Bronchial epithelial cell (primary cell): Measurements from ENCODE around the gene PRXL2A. TPM values are rescaled to one million over a fixed set of nuclear protein-coding genes. Genes with fewer than 3 reads are reported as not detected.
A peak's percentile ranks its signal among the peaks of the same experiment; 100 is the strongest.

Experiments used
- DNase-seq: peaks from one replicate; pipeline ENCODE4 v3.0.0-alpha.2; 2010; ENCODE audit warnings: low read depth
- FAIRE-seq: peaks from 2 replicates; lab custom pipeline; 2011; peaks lifted over from hg19 to GRCh38; lab: Jason Lieb, UNC
- H3K27me3 ChIP-seq: 2 replicates; pipeline ENCODE4 v1.5.1; 2011; ENCODE audit warnings: low read length; ENCODE audit not compliant: control insufficient read depth, insufficient read depth
- H3K36me3 ChIP-seq: 2 replicates; pipeline ENCODE4 v1.5.1; 2011; ENCODE audit warnings: low read length; ENCODE audit not compliant: control insufficient read depth, insufficient read depth
- H3K4me3 ChIP-seq: 2 replicates; pipeline ENCODE4 v1.5.1; 2011; ENCODE audit warnings: mild to moderate bottlenecking, low read depth, low read length, control low read depth
- total RNA-seq: library from RNA; depleted of rRNA; stranded (reverse); fragments of >200 nt; gene quantifications from 2 replicates; pipeline ENCODE4 v1.2.1, GENCODE V29; 2014
- TF ChIP-seq, protein P1 (sequence below): IDR thresholded peaks from 2 replicates; pipeline ENCODE4 v1.5.1; 2011; ENCODE audit warnings: mild to moderate bottlenecking, moderate library complexity, low read length, control low read depth, inconsistent platforms; ENCODE audit not compliant: insufficient read depth, severe bottlenecking

The PRXL2A gene
- total RNA-seq, 1 donor from 2014 or later, result 50.3 TPM

DNA sequence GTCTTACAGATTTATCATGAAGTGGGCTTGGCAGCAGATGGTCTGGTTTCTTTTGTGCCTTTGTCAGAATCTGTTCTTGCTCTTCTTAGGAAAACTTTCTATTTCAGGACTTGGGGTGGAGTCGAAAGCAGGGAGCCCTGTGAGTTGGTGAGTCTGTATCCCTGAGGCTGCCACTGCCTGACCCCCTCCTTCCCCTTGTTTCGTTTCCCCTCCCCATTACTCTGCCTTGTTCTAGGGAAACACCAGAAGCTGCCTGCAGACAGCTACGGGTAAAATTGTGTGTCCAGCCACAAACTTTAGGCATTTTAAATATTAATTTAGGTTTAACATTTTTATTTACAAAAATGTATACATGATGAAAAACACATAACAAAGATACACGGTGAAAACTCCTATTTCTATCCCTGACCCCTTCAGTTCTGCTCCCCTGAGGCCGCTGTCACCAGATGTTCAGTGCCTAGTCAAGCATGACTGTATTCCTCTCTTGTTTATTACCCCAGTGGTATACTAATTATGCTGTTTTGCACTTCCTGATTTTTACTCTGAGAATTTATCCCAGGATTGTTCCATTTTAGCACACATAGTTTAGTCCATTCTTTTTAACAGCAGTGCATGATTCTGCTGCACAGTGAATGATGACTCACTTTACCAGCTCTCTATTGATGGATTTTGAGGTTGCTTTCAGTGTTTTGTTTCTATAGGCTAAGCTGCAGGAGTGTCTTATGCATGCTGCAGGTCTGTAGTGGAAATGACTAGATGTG is 54.8 kb downstream of the PRXL2A start:
- DNase-seq (peak; percentile 39), FAIRE-seq (no peak)
- no peaks in the 10 kb centered on the region for H3K27me3 ChIP-seq
- H3K36me3 ChIP-seq, result peaks cover 1% of the 10 kb centered on the region
- TF ChIP-seq, protein P1, sequence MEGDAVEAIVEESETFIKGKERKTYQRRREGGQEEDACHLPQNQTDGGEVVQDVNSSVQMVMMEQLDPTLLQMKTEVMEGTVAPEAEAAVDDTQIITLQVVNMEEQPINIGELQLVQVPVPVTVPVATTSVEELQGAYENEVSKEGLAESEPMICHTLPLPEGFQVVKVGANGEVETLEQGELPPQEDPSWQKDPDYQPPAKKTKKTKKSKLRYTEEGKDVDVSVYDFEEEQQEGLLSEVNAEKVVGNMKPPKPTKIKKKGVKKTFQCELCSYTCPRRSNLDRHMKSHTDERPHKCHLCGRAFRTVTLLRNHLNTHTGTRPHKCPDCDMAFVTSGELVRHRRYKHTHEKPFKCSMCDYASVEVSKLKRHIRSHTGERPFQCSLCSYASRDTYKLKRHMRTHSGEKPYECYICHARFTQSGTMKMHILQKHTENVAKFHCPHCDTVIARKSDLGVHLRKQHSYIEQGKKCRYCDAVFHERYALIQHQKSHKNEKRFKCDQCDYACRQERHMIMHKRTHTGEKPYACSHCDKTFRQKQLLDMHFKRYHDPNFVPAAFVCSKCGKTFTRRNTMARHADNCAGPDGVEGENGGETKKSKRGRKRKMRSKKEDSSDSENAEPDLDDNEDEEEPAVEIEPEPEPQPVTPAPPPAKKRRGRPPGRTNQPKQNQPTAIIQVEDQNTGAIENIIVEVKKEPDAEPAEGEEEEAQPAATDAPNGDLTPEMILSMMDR, result no peak
- no peak overlapping the region for H3K4me3 ChIP-seq

DNA sequence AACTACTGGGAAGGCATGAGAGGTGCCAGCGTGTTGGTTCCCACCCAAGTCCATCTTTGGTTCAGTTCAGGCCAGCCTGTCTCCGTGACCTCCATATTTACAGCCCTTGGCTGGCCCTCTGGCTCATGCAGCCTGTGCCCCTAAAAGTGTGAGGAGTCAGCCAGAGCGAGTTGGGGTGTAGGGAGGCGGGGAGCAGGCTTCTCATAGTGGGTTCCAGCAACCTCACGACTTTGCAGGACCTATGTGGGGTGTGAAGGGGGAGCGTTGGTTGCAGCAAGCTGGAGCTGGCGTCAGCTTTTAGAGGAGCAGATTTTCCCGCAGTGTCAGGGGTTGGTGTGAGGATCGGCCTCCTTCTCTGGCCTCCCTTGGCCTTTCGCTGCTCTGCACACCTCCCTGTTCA is 55.5 kb downstream of the PRXL2A start:
- H3K4me3 ChIP-seq, result no peak overlapping the region
- FAIRE-seq (no peak), DNase-seq (no peak)
- H3K36me3 ChIP-seq, result peaks cover 3% of the 10 kb centered on the region
- H3K27me3 ChIP-seq, result no peaks in the 10 kb centered on the region
- TF ChIP-seq, protein P1, result no peak

DNA sequence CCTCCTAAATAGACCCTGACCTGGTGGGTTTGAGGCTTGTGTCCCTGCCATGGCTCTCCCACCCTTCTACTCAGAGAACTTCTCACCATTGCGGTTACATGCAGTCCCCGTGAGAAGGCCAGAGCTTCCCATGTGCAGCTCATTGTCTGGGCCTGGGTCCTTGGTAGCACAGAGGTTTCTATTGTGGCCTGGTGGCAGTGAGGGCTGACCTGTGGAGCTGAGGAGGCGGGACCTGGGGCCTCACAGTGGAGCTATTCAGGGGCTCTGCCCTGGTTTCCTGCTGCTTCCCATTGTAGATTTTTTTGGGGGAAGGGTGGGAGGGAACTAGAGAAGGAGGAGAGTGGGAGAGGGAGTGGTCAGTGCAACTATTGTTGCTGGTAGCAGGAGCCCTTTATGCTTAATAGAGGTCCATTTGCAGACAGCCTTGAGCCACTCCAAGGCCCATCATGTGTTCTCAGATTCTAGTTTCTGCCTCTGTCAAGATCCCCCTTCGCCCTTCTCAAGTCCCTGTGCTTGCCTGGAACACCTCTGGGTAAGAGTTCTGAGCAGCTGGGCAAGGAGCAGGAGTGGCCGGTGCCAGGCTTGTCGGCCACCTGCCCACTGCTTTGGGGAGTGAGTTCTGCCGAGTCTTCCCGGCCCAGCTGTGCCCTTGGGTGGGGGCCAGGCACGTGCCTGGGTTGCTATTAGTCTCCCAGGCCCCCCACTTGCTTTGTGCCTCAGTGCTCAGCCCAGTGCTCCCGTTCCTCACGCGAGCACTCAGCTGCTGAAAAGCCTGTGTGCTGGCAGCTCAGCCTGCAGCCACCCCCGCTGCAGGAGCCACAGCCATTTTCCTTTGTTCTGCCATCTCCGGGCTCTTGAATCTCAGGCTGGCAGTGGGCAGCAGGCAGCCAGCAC is 56.5 kb downstream of the PRXL2A start:
- TF ChIP-seq, protein P1, result no peak
- DNase-seq, result no peak
- FAIRE-seq, result no peak
- H3K4me3 ChIP-seq, result no peak overlapping the region
- H3K36me3 ChIP-seq, result peaks cover 4% of the 10 kb centered on the region
- no peaks in the 10 kb centered on the region for H3K27me3 ChIP-seq

DNA sequence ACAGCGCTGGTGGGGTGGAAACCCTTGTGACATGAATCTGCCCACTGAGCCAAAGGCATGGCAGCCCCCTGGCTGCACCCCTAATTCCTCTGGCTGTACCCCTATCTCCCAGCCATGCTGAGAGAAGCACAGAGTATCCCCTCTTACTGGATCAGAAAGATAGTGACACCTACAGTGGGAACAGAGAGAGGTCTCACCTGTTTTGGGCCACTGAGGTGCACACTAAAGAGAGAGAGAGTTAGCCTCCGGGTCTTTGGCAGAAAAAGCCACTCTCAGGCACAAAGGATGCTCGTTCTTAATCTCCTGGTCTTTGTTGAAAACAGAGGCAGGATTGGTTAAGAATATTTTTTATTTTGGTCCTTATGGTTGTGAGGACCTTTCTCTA is 57.1 kb downstream of the PRXL2A start:
- FAIRE-seq, result no peak
- DNase-seq, result no peak
- Histone ChIP-seq H3K27me3 (no peaks in the 10 kb centered on the region), H3K4me3 (no peak overlapping the region), H3K36me3 (peaks cover 4% of the 10 kb centered on the region)
- TF ChIP-seq, protein P1, result no peak

DNA sequence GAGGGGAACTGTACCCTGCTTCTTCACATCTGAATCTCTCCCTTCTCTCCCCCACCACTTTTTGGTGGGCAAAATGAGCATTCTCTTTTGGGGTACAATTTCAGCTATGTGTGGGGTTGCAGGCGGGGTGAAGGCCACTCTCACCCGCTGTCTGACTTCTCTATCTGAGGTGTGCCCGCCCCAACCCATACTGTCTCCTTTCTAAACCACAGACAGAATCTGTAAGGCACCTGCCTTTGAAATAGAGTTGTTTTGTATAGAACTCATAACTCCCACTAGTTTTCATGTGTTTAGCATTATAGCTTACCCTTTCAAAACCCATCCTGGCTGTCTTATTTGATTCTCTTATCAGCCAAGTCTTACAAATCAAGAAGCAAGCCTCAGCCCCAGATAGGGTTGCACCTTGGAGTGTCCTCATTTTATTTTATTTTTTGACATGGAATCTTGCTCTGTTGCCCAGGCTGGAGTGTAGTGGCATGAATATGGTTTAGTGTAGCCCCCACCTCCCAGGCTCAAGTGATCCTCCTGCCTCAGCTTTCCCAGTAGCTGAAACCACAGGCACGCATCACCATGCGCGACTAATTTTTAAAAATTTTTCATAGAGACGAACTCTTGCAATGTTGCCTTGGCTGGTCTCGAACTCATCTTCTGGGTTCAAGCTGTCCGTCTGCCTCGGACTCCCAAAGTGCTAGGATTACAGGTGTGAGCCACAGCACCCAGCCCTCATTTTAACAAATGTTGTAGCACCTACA is 57.7 kb downstream of the PRXL2A start:
- TF ChIP-seq, protein P1, result no peak
- FAIRE-seq, result no peak
- H3K36me3 ChIP-seq, result peaks cover 6% of the 10 kb centered on the region
- no peak for DNase-seq
- H3K27me3 ChIP-seq, result no peaks in the 10 kb centered on the region
- H3K4me3 ChIP-seq, result no peak overlapping the region
